Neuron (in vitro differentiated cells): ENCODE results near the gene GCLM.

Source experiments
- H2AFZ ChIP-seq: one replicate; pipeline ENCODE4 v1.6.1; 2013; ENCODE audit warnings: low read depth, mild to moderate bottlenecking, inconsistent platforms, low read length, moderate library complexity
- H3K27me3 ChIP-seq: one replicate; pipeline ENCODE4 v1.6.1; 2013; ENCODE audit warnings: low read length; ENCODE audit not compliant: insufficient read depth
- H3K36me3 ChIP-seq: one replicate; pipeline ENCODE4 v1.6.1; 2013; ENCODE audit warnings: low read length; ENCODE audit not compliant: insufficient read depth
- H3K4me1 ChIP-seq: one replicate; pipeline ENCODE4 v1.6.1; 2013; ENCODE audit warnings: low read length; ENCODE audit not compliant: insufficient read depth
- H3K4me3 ChIP-seq: 2 replicates; pipeline ENCODE4 v1.5.1; 2013; ENCODE audit warnings: mild to moderate bottlenecking, low read length, moderate library complexity
- H3K9me3 ChIP-seq: one replicate; pipeline ENCODE4 v1.6.1; 2013; ENCODE audit warnings: low read length

GCLM gene

DNA sequence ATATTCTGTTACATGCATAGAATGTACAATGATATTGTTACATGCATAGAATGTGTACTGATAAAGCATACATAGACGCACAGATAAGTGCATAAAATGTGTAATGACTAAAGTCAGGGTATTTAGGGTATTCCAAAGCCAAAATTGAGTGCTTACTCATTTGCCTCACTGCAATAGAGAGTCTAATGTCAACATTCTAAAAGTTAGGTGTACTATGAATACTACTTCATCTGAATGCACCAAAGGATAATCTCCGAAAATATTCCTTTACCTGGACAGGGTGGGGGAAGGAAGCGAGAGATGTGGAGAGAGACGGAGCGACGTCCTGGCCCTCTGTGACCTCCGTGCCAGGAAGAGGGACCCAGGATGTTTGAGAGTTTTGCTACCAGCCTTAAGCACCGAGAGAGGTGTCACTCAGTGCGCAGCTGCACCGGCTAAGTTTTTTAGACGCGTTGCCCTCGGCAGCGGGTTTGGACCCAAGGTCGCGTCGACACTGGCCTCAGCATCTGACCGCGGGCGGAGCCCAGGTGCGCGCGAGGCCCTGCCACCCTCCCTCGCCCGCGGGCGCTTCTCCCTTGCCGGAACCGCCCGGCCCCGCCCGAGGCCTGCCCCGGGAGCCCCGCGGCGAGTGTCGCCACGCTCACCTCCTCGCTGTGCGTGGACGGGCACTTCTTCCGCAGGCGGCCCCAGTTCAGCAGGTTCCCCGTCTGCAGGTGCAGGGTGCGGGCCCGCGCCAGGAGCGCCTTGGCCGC is 660 bp downstream of the GCLM start:
- Histone ChIP-seq H3K4me1 (peaks cover 7% of the 10 kb centered on the region), H3K9me3 (no peaks in the 10 kb centered on the region), H2AFZ (peak overlapping the region; percentile 91), H3K27me3 (no peaks in the 10 kb centered on the region), H3K36me3 (no peaks in the 10 kb centered on the region), H3K4me3 (peak overlapping the region; percentile 55)

DNA sequence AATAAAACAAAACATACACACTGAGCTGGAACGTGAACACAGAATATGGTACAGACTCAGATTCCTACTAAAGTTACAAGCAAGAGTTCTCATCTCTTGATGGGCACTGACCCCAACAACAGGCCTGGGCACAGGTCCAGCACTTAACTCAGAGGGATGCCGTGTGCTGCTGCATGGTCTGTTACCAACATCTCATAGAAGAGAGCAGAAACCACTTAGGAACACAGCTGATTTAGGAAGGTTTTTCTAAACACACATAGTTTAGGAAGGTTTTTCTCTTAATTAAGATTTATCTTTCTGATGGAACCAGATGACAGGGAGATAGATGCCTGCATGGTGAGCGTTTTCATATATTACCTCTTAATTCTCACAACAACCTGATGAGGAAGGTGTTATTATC is 1.5 kb downstream of the GCLM start:
- Histone ChIP-seq H3K27me3 (no peaks in the 10 kb centered on the region), H3K4me1 (peaks cover 7% of the 10 kb centered on the region), H3K4me3 (peak overlapping the region; percentile 55), H3K36me3 (no peaks in the 10 kb centered on the region), H3K9me3 (no peaks in the 10 kb centered on the region), H2AFZ (no peak overlapping the region)

- Histone ChIP-seq H3K27me3 (no peaks in the 10 kb centered on the region), H3K4me1 (peaks cover 7% of the 10 kb centered on the region), H3K36me3 (no peaks in the 10 kb centered on the region), H2AFZ (no peak overlapping the region), H3K4me3 (no peak overlapping the region), H3K9me3 (no peaks in the 10 kb centered on the region)
These were observed 2.8 kb downstream of the GCLM start for GRCh38 chr1:93906480-93906879.

DNA sequence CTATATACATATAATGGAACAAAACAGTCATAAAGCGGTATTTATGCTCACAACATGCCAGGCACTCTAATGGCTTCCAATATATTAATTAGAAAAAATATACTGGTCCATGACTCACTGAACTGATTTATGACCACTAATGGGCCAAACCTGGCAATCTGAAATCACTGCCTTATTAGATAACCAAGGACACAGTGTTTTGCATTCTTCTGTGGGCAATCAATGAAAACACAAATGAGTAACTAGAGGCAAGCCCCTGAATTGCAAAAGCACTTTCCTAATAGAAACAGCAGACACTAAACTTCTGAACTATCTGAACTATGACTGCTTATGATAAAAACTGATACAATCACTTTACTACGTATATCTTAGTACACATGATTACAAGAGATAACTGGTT is 3.5 kb downstream of the GCLM start:
- Histone ChIP-seq H3K9me3 (no peaks in the 10 kb centered on the region), H3K4me3 (no peak overlapping the region), H3K27me3 (no peaks in the 10 kb centered on the region), H2AFZ (no peak overlapping the region), H3K4me1 (peaks cover 7% of the 10 kb centered on the region), H3K36me3 (no peaks in the 10 kb centered on the region)

GRCh38 chr1:93905051-93905450 is 4.2 kb downstream of the GCLM start:
- H3K27me3 ChIP-seq: no peaks in the 10 kb centered on the region
- H2AFZ ChIP-seq: no peak overlapping the region
- H3K9me3 ChIP-seq: no peaks in the 10 kb centered on the region
- peaks cover 7% of the 10 kb centered on the region for H3K4me1 ChIP-seq
- H3K4me3 ChIP-seq: no peak overlapping the region
- no peaks in the 10 kb centered on the region for H3K36me3 ChIP-seq

GRCh38 chr1:93904228-93904627 is 5.0 kb downstream of the GCLM start:
- Histone ChIP-seq H3K36me3 (no peaks in the 10 kb centered on the region), H3K4me3 (no peak overlapping the region), H3K27me3 (no peaks in the 10 kb centered on the region), H3K9me3 (no peaks in the 10 kb centered on the region), H3K4me1 (peaks cover 7% of the 10 kb centered on the region), H2AFZ (no peak overlapping the region)

GRCh38 chr1:93900723-93901504 is 8.3 kb downstream of the GCLM start:
- Histone ChIP-seq H3K9me3 (no peaks in the 10 kb centered on the region), H3K36me3 (peaks cover 6% of the 10 kb centered on the region), H3K27me3 (no peaks in the 10 kb centered on the region), H2AFZ (no peak overlapping the region), H3K4me3 (no peak overlapping the region), H3K4me1 (no peaks in the 10 kb centered on the region)

DNA sequence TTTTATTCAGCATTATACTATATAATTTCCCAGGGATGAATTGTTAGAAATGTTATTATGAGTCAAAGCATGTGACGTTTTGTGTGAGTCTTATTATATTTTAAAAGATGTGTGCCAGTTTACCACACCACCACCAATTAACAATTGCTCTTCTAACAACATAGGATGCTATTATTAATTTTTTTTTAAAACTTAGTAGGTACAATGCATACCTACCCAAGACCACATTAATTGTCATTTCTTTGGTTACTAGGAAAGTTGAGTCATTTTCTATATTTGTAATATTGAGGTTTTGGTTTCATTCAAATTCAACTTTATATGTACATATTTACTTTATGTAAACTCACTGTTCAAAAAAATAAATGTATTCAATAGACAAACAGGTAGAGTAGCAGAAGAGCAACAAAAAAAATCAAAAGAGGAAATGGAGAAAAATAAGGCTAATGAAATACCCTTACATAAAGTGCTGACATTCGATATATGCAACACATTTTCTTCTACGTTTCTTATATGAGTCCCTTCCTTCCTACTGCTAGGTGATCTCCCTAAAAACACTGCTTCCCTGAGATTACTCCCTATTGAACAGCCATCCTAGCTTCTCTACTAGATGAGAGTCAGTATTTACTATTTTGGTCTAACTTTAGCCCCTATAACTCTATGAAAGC is 9.6 kb downstream of the GCLM start:
- Histone ChIP-seq H3K36me3 (peaks cover 9% of the 10 kb centered on the region), H3K4me1 (no peaks in the 10 kb centered on the region)

GRCh38 chr1:93888900-93889299 is 20.3 kb downstream of the GCLM start:
- H3K4me1 ChIP-seq: no peaks in the 10 kb centered on the region
- no peak overlapping the region for H2AFZ ChIP-seq
- H3K36me3 ChIP-seq: peaks cover 4% of the 10 kb centered on the region
- H3K27me3 ChIP-seq: no peaks in the 10 kb centered on the region
- no peaks in the 10 kb centered on the region for H3K9me3 ChIP-seq
- H3K4me3 ChIP-seq: no peak overlapping the region

More for the DNA sequence above, 9.6 kb downstream of the GCLM start:
- H3K4me3 ChIP-seq: no peak overlapping the region
- H2AFZ ChIP-seq: no peak overlapping the region
- H3K27me3 ChIP-seq: no peaks in the 10 kb centered on the region
- no peaks in the 10 kb centered on the region for H3K9me3 ChIP-seq

GRCh38 chr1:93882269-93882668 is 27.0 kb downstream of the GCLM start:
- Histone ChIP-seq H2AFZ (no peak overlapping the region), H3K4me1 (peaks cover 15% of the 10 kb centered on the region), H3K4me3 (no peak overlapping the region)

DNA sequence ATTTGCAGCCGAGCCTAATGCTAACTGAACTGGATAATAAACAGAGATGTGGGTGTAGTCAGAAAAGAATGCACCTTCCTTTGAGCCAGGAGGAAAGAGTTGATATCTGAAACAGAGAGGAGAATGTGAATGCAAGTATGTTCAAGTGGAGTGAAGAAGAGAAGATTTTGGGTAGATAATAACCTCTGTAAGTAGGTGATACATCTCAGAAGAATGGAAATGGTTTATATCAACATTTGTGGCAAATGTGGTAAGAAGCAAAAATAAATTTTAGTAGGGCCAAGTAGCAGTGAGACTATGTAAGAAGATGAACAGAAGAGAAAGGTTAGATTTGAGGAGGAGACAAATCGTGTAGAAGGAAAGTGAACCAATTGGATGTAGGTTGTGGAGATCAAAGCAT is 28.5 kb downstream of the GCLM start:
- Histone ChIP-seq H3K27me3 (no peaks in the 10 kb centered on the region), H3K4me1 (peaks cover 24% of the 10 kb centered on the region), H2AFZ (no peak overlapping the region), H3K4me3 (no peak overlapping the region), H3K36me3 (peaks cover 19% of the 10 kb centered on the region), H3K9me3 (no peaks in the 10 kb centered on the region)

More at GRCh38 chr1:93882269-93882668, 27.0 kb downstream of the GCLM start:
- H3K9me3 ChIP-seq: no peaks in the 10 kb centered on the region
- peaks cover 5% of the 10 kb centered on the region for H3K36me3 ChIP-seq
- H3K27me3 ChIP-seq: no peaks in the 10 kb centered on the region

DNA sequence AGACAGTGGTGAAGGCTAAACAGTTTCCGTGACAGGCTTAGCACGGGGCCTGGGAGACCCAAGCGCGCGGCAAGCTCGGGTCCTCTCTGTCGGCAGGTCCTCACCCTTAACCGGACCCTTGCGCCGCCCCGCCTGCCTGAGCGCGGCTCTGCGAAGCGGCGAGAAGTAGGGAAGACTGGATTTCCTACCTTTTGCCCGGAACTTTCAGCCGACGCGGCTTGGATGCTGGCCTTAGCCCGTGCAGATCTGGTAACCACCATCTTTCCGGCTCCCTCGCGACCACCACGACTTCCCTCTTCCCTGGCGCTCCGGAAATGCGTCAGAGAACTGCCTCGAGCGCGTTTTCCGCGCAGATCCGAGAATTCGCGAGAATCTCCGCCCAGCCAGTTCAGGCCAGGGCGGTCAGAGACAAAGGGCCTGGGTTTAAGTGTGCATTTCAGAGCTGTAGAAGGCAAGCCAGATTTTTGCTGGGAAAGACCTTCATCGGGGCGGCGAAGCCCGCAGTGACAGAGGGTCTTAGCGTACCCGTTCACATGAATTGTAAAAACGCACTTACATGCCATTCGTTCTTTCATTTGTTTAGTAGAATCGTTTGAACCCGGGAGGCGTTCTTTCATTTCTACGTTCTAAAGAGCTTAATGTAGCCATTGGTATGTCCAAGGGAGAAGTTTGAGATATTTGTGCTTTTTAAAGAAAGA is 30.2 kb downstream of the GCLM start, which contains the start of gene DNTTIP2:
TSS of gene DNTTIP2 (minus strand) at position 318 of the 698 bp plus-strand sequence. CDS start at position 260, 58 bp downstream.
- peak within 1 kb of the TSS; percentile 90 for H2AFZ ChIP-seq
- no peaks in the 10 kb centered on the region for H3K9me3 ChIP-seq
- peaks cover 34% of the 10 kb centered on the region for H3K36me3 ChIP-seq
- no peaks in the 10 kb centered on the region for H3K27me3 ChIP-seq
- peaks cover 24% of the 10 kb centered on the region for H3K4me1 ChIP-seq
- H3K4me3 ChIP-seq: peak within 1 kb of the TSS; percentile 88
